Breast epithelium (tissue), 4 donors: ENCODE measurements around the gene SH2D3C. TPM values are rescaled to one million over a fixed set of nuclear protein-coding genes. Genes with fewer than 3 reads are reported as not detected.

ENCODE experiments used
- DNase-seq, 2 donors: peaks; one replicate each; pipeline ENCODE4 v3.0.0-alpha.2; 2019; ENCODE audit warnings: low spot score in 2 of 2
- H3K27ac ChIP-seq, 2 donors: fragments of 200-600 bp; sonication (generic) in 1 of 2; one replicate each; pipeline ENCODE4 v1.5.1; 2016 to 2019; ENCODE audit warnings: mild to moderate bottlenecking in 1 of 2
- H3K27me3 ChIP-seq, 2 donors: fragments of 200-600 bp; sonication (generic) in 1 of 2; one replicate each; pipeline versions ENCODE4 v1.5.1 to v1.6.0; 2017 to 2019; ENCODE audit warnings: control low read depth in 1 of 2, mild to moderate bottlenecking in 1 of 2
- H3K36me3 ChIP-seq: fragments of 200-600 bp; one replicate; pipeline ENCODE4 v1.5.1; 2019
- H3K4me1 ChIP-seq, 2 donors: fragments of 200-600 bp; sonication (generic); one replicate each; pipeline ENCODE4 v1.5.1; 2016 to 2019; ENCODE audit warnings: control low read depth in 1 of 2
- H3K4me3 ChIP-seq, 3 donors: fragments of 200-600 bp; sonication (generic); 1 replicate in 2 of 3; 2 replicates in 1 of 3; pipeline ENCODE4 v1.5.1; 2016 to 2019; ENCODE audit warnings: mild to moderate bottlenecking in 3 of 3, moderate library complexity in 2 of 3
- H3K9me3 ChIP-seq, 2 donors: fragments of 200-600 bp; sonication (generic) in 1 of 2; one replicate each; pipeline ENCODE4 v1.5.1; 2016 to 2019; ENCODE audit warnings: control low read depth in 1 of 2
- POLR2A ChIP-seq: fragments of 450-650 bp; IDR thresholded peaks from one replicate; pipeline ENCODE4 v1.6.1; 2016; ENCODE audit warnings: antibody characterized with exemption, mild to moderate bottlenecking, moderate library complexity
- POLR2AphosphoS5 ChIP-seq, 3 donors: sonication (generic); formaldehyde crosslinking; IDR thresholded peaks; one replicate each; pipeline ENCODE4 v1.6.1; 2017; ENCODE audit warnings: antibody characterized with exemption in 3 of 3
- intact Hi-C: fragments of 100-400 bp; cut with DNase I; formaldehyde crosslinking; loops from one replicate; pipeline ENCODE4 v1.15.1; 2023; ENCODE audit warnings: low total_unique reads
- total RNA-seq, 3 donors: library from RNA; depleted of rRNA; stranded (reverse); fragments of >200 nt; gene quantifications; one replicate each; pipeline ENCODE4 v1.1.0, GENCODE V29; 2016
- TF ChIP-seq, protein P1 (sequence below), 3 donors: fragments of 450-650 bp; IDR thresholded peaks; one replicate each; pipeline ENCODE4 v1.5.1; 2016 to 2017; ENCODE audit warnings: antibody characterized with exemption in 3 of 3, mild to moderate bottlenecking in 3 of 3, moderate library complexity in 3 of 3

SH2D3C gene
- total RNA-seq, 3 donors from 2014 or later, result 6.0 to 15.4 (median 6.9) TPM

DNA sequence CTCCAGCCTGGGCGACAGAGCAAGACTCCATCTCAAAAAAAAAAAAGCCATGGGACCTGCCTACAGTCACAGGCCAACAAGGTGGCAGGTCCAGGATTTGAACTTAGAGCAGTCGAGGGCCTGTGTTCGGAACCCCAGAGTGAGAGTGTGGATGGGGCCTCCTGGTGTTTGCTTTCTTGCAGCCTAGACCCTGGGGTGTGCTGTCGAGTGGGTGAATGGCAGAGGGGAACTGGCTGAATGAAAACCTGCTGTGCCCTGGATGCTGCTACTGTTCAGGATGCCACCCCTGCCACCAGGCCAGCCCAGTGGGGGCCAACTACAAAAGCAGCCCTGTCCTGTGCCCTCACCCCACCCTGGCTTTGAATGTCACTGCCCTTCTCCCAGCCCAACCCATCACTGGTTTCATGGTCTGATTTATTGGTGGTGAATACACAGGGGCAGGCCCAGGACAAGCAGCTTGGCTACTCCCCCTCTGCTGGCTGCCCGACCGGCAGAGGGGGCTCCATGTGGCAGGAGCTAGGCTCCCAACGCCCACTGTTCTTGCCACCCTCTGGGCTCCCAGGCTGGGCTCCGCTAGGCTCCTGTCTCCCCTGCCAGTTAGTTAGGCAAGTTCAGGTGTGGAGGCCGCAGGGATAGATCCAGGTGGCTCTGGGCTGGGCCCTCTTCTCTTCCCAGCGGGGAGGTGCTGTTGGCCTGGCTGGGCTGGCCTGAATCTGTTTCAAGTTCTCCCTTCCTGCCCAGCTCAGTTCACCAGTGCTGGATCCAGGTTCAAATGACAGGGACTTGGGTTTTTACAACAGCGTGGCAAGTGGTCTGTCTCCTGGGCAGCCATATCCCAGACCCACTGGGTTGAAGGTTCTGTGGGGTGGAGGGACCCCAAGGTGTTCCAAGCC lies 36.4 kb upstream of the SH2D3C start:
- Histone ChIP-seq H3K27me3 (no peaks in the 10 kb centered on the region), H3K4me1 (no peaks in the 10 kb centered on the region), H3K27ac (no peak overlapping the region), H3K4me3 (no peak overlapping the region), H3K36me3 (peaks cover 10% of the 10 kb centered on the region), H3K9me3 (no peaks in the 10 kb centered on the region)
- TF ChIP-seq POLR2AphosphoS5 (IDR thresholded peaks at IDR 0.05) (no peak), POLR2A (no peak)
- TF ChIP-seq, protein P1, sequence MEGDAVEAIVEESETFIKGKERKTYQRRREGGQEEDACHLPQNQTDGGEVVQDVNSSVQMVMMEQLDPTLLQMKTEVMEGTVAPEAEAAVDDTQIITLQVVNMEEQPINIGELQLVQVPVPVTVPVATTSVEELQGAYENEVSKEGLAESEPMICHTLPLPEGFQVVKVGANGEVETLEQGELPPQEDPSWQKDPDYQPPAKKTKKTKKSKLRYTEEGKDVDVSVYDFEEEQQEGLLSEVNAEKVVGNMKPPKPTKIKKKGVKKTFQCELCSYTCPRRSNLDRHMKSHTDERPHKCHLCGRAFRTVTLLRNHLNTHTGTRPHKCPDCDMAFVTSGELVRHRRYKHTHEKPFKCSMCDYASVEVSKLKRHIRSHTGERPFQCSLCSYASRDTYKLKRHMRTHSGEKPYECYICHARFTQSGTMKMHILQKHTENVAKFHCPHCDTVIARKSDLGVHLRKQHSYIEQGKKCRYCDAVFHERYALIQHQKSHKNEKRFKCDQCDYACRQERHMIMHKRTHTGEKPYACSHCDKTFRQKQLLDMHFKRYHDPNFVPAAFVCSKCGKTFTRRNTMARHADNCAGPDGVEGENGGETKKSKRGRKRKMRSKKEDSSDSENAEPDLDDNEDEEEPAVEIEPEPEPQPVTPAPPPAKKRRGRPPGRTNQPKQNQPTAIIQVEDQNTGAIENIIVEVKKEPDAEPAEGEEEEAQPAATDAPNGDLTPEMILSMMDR (IDR thresholded peaks at IDR 0.05), result no peak
- no peak for DNase-seq
- intact Hi-C loops, result loop anchor here (5.0 kb wide), 1 partner anchor 1132 kb away; the partner anchor contains the start of genes DOLK and NUP188

DNA sequence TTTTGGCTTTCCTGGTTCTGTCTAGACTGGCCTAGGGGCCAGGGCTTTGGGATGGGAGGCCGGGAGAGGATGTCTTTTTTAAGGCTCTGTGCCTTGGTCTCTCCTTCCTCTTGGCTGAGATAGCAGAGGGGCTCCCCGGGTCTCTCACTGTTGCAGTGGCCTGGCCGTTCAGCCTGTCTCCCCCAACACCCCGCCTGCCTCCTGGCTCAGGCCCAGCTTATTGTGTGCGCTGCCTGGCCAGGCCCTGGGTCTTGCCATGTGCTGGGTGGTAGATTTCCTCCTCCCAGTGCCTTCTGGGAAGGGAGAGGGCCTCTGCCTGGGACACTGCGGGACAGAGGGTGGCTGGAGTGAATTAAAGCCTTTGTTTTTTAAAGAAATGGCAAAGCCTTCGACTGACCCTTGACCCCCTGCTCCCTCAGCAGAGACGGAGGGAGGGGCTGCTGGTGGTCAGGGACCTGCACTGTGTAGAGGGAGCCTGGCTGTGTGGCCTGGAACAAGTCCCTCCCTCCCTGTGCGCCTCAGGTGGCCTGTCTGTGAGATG lies 35.3 kb upstream of the SH2D3C start:
- intact Hi-C loops, result loop anchor here (5.0 kb wide), 1 partner anchor 1134 kb away; the partner anchor contains the start of genes DOLK and NUP188
- H3K27me3 ChIP-seq, result no peaks in the 10 kb centered on the region
- TF ChIP-seq POLR2AphosphoS5 (IDR thresholded peaks at IDR 0.05), result no peak
- peaks cover 10% of the 10 kb centered on the region for H3K36me3 ChIP-seq
- no peak overlapping the region for H3K4me3 ChIP-seq
- H3K4me1 ChIP-seq, result no peaks in the 10 kb centered on the region
- no peak overlapping the region for H3K27ac ChIP-seq
- no peak for DNase-seq
- no peaks in the 10 kb centered on the region for H3K9me3 ChIP-seq

DNA sequence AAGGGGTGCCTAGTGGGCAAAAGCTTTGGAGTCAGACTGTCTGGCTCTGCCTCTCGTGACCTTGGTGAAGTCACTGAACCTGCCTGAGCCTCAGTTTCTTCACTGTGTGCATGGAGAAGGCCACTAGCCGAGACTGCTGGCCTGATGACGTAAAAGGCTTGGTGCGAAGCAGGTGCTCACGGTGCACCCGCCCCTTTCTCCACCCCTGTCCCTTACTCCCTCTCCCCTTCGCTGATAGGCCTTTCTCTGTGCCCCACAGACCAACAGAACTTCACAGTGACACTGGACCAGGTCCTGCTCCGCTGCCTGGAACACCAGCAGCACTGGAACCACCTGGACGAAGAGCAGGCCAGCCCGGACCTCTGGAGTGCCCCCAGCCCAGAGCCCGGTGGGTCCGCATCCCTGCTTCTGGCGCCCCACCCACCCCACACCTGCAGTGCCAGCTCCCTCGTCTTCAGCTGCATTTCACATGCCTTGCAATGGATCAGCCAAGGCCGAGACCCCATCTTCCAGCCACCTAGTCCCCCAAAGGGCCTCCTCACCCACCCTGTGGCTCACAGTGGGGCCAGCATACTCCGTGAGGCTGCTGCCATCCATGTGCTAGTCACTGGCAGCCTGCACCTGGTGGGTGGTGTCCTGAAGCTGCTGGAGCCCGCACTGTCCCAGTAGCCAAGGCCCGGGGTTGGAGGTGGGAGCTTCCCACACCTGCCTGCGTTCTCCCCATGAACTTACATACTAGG lies 34.6 kb upstream of the SH2D3C start:
- H3K27ac ChIP-seq, result no peak overlapping the region
- intact Hi-C loops, result loop anchor here (5.0 kb wide), 1 partner anchor 1134 kb away; the partner anchor contains the start of genes DOLK and NUP188
- TF ChIP-seq POLR2A (no peak), POLR2AphosphoS5 (IDR thresholded peaks at IDR 0.05) (no peak)
- TF ChIP-seq, protein P1 (IDR thresholded peaks at IDR 0.05), result no peak
- H3K9me3 ChIP-seq, result no peaks in the 10 kb centered on the region
- H3K4me3 ChIP-seq, result no peak overlapping the region
- H3K27me3 ChIP-seq, result no peaks in the 10 kb centered on the region
- no peak for DNase-seq
- H3K4me1 ChIP-seq, result no peaks in the 10 kb centered on the region
- H3K36me3 ChIP-seq, result peaks cover 10% of the 10 kb centered on the region

DNA sequence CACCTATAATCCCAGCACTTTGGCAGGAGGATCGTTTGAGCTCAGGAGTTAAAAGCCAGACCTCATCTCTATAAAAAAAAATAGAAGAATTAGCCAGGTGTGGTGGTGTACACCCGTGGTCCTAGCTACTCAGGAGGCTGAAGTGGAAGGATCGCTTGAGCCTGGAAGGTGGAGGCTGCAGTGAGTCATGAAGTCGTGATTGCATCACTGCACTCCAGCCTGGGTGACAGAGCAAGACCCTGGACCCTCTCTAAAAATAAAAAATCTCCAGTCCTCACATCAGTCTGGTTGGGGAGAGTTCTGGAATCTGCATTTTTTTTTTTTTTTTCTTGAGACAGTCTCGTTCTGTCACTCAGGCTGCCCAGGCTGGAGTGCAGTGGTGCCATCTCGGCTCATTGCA lies 33.5 kb upstream of the SH2D3C start:
- DNase-seq, result no peak
- intact Hi-C loops, result loop anchor here (5.0 kb wide), 1 partner anchor 1135 kb away; the partner anchor contains the start of genes DOLK and NUP188
- TF ChIP-seq POLR2AphosphoS5 (IDR thresholded peaks at IDR 0.05), result no peak
- no peak for TF ChIP-seq POLR2A
- TF ChIP-seq, protein P1 (IDR thresholded peaks at IDR 0.05), result no peak
- Histone ChIP-seq H3K27me3 (no peaks in the 10 kb centered on the region), H3K27ac (no peak overlapping the region), H3K36me3 (peaks cover 14% of the 10 kb centered on the region), H3K4me3 (no peak overlapping the region), H3K4me1 (no peaks in the 10 kb centered on the region), H3K9me3 (no peaks in the 10 kb centered on the region)

DNA sequence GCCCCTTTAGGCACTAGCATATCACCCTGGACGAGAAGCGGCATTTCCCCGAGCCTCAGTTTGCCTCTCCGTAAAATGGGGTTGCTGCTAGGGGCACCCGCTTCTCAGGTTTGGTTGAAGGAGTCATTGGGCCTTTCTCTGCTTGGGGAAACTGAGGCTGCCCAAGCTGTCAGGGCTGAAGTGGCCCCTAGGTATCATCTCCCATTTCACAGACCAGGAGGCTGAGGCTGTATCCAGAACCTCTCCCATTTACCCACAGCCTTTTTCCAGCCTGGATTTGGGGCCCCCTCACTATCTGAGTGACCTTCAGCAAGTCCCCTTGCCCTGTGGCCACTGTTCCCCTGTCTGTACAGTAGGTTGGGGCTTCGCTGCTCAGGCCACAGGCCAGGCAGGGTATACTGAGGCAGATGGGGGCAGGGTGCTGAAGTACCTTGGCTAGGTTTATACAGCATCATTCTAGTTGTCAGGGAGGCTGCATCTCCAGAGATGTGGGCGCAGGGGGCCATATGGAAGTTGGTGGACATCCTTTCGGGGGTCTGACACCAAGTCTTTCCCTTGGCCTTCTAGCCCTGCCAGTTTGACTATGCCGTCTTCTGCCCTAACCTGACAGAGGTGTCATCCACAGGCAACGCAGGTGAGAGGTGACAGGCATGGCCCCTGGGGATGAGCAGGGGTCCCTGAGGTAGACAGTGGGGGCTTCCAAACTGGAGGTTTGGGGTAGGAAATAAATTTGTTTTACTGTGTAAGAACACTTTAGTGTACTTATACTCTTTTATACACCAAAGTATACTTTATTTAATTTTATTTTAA lies 32.1 kb upstream of the SH2D3C start:
- intact Hi-C loops, result loop anchor here (1.0 to 5.0 kb wide), 2 partner anchors 39 to 1137 kb away; partner anchors contain the start of genes DOLK and NUP188
- TF ChIP-seq, protein P1 (IDR thresholded peaks at IDR 0.05), result no peak
- TF ChIP-seq POLR2A (no peak), POLR2AphosphoS5 (IDR thresholded peaks at IDR 0.05) (no peak)
- Histone ChIP-seq H3K27ac (peak overlapping the region; percentile 12 to 68), H3K4me3 (peak overlapping the region in 2 of 3 donors; percentile 35 to 55), H3K4me1 (no peaks in the 10 kb centered on the region), H3K27me3 (no peaks in the 10 kb centered on the region), H3K9me3 (no peaks in the 10 kb centered on the region), H3K36me3 (peaks cover 14% of the 10 kb centered on the region)
- DNase-seq, result no peak
